Right renal pelvis (tissue), 4 donors: ENCODE measurements around the gene LONRF3. TPM values are rescaled to one million over a fixed set of nuclear protein-coding genes. Genes with fewer than 3 reads are reported as not detected.
"Not testable (repeated sequence)": the region's sequence is repeated elsewhere in the genome, so short reads cannot be mapped to it uniquely, and the experiment has no call there.

Experiments used
- DNase-seq, 4 donors: peaks; one replicate each; pipeline ENCODE4 v3.0.0-alpha.2; 2013; ENCODE audit warnings: low read depth in 4 of 4, low spot score in 3 of 4, missing footprints in 1 of 4
- polyA plus RNA-seq, 4 donors: library from polyadenylated mRNA; unstranded; fragments of 120-200 nt; gene quantifications; one replicate each; pipeline ENCODE4 v1.2.1, GENCODE V29; 2013; ENCODE audit not compliant: insufficient read length in 4 of 4

Gene LONRF3
- polyA plus RNA-seq, 4 donors: 0.91 to 1.0 (median 0.96) TPM

DNA sequence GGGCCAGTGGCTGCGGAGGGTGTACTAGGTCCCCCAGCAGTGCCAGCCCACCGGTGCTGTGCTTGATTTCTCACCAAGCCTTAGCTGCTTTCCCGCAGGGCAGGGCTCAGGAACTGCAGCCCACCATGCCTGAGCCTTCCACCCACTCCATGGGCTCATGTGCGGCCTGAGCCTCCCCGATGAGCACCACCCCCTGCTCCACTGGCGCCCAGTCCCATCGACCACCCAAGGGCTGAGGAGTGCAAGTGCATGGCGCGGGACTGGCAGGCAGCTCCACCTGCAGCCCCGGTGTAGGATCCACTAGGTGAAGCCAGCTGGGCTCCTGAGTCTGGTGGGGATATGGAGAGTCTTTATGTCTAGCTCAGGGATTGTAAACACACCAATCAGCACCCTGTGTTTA is 55.2 kb downstream of the LONRF3 start:
- not testable (repeated sequence) for DNase-seq

- no peak for DNase-seq
Measured at GRCh38 chrX:119030990-119031389, 56.6 kb downstream of the LONRF3 start.

GRCh38 chrX:119036107-119037029 is 62.0 kb downstream of the LONRF3 start:
- DNase-seq: no peak

DNA sequence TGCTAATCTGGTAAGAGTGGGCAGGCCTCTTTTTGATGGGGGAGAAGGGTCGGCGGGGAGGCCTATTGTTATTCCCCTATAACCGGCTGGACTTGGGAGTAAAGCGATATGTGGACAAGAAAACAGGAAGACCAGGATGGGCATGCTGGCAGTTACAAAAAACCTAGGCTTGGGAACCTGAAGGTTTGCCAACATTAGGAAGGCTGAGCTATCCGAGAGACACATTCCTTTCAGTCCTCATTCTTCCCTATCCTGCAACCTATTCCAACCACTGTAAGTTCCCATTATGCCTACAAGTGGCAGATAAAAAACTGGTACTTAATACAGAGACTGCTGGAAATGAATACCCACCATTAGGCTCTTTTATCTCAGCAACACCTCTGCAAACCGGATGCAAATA is 66.0 kb downstream of the LONRF3 start:
- DNase-seq: no peak

GRCh38 chrX:119041175-119041574 is 66.8 kb downstream of the LONRF3 start:
- DNase-seq: no peak

DNA sequence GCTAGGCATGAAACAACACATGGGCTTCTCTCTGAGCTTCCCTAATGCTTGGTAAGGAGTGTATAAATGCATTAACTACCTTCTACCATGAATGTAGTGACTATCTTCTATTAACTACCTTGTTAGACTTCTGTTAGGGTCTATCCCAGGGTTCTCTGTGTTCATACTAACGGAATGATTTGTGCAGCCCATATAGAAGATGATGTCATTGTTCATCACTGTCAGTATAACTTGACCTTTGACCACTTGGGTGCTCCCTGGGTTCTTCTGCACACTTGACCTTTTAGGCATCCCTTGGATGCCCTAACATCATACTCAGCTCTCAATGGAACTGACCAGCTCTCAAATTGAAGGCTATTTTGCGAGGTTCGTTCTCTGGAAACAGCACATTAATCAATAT is 67.6 kb downstream of the LONRF3 start:
- DNase-seq: no peak

- no peak for DNase-seq
Measured at GRCh38 chrX:119042996-119043395, 68.6 kb downstream of the LONRF3 start.

DNA sequence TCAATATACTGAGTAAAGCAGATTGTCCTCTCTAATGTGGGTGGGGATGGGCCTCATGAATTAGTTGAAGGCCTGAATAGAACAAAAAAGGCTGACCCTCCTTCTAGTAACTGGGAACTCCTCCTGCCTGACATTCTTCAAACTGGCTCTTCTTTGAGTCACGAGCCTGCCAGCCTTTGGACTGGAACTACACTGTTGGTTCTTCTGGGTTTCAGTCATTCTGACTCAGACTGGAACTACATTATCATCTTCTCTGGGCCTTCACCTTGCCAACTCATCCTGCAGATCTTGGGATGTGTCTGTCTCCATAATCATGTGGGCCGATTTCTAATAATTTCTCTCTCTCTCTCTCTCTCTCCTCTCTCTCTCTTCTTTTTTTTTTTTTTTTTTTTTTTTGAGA is 71.5 kb downstream of the LONRF3 start:
- no peak for DNase-seq

DNA sequence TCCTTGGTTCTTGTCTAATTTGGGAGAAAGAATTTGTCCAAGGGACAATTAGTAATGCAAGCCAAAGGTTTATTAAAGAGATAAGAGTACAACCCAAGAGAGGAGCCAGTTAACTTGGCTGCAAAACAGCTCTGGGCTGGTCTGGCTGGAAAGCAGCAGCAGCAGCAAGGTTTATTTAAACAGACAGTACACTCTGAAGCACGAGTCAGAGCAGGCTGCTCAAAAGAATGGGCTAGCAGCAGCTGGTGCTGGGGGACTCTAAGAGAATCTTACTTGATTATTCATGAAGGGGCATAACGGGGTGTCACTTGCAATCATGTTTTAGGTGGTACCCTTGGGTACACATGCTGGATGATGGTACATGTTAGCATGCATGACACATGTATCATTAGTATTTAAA is 81.3 kb downstream of the LONRF3 start:
- DNase-seq: no peak

GRCh38 chrX:119062750-119063374 is 88.4 kb downstream of the LONRF3 start:
- DNase-seq: no peak

GRCh38 chrX:119063428-119063827 is 89.0 kb downstream of the LONRF3 start:
- no peak for DNase-seq

- DNase-seq: peak in 1 of 4 donors; percentile 20
Measured at GRCh38 chrX:119067023-119067739, 92.8 kb downstream of the LONRF3 start.

Other genes with a start within 250 kb of the LONRF3 start
- 10 to 100 TPM; 54.7 to 71.6 (median 65.4) TPM for gene IL13RA1, start 247.0 kb upstream of the LONRF3 start, polyA plus RNA-seq
- 1 to 10 TPM in 3 of 4 donors, under 1 TPM in 1; 0.90 to 1.2 (median 1.1) TPM for gene ZCCHC12, start 150.8 kb upstream of the LONRF3 start, polyA plus RNA-seq
- not detected for gene CT47C1, start 98.4 kb downstream of the LONRF3 start, polyA plus RNA-seq
- gene KIAA1210, start 153.2 kb downstream of the LONRF3 start, polyA plus RNA-seq: 1 to 10 TPM; 1.5 to 2.3 (median 1.9) TPM